Kidney tubule cell (primary cell): ENCODE data around the gene PIBF1.
"Not testable (repeated sequence)": the region's sequence is repeated elsewhere in the genome, so short reads cannot be mapped to it uniquely, and the experiment has no call there.

Experiments
- DNase-seq: peaks from one replicate; pipeline ENCODE4 v3.0.0-alpha.2; 2018; ENCODE audit warnings: low spot score

PIBF1 gene

DNA sequence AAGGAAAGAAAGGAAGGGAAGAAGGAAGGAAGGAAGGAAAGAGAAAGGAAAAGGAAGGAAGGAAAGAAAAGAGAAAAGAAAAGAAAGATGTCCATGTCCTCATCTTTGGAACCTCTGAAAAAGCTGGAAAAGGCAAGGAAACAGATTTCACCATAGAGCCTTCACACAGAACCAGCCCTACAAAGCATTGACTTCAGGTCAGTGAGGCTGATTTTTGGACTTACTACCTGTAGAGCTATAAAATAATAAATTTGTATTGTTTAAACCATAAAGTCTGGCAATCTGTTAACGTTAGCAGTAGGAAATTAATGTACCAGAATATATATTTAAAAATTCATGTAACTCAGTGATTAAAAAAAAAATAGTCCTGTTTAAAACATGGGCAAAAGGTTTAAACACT is 130.0 kb downstream of the PIBF1 start:
- DNase-seq: no peak

GRCh38 chr13:72920097-72920496 is 138.2 kb downstream of the PIBF1 start:
- peak; percentile 3 for DNase-seq

GRCh38 chr13:72931311-72931710 is 149.4 kb downstream of the PIBF1 start:
- DNase-seq: no peak

GRCh38 chr13:72932250-72932649 is 150.3 kb downstream of the PIBF1 start:
- no peak for DNase-seq

- not testable (repeated sequence) for DNase-seq
Measured at GRCh38 chr13:72946267-72946666, 164.3 kb downstream of the PIBF1 start.

DNA sequence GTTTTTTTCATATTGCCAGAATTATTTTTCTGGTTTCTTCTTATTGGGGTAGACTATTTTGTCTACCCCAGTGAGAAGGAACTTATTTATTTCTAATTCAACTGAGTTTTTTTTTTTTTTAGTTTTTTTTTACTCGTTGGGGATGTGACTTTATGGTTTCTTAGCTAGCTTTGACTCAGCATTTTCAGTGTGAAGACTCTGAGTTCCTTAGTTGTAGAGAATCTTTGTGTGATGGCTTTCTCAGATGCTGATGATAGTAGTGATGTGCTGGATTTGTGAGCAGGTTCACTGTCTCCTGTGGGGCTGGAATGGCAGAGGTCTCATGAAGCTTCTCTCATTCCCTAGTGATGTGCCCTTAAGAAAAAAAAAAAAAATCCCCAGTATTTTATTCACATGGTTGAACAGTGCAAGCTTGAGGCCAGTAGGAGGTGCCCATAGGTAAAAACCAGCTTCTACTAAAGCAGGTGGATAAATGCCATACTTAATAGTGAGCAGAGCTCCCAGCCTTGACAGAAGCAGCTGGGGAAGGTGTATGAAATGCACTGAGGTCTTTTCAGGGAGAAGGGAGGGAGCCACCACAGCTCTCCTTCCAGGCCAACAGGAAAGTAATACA is 170.7 kb downstream of the PIBF1 start:
- DNase-seq: no peak

GRCh38 chr13:72953391-72953965 is 171.5 kb downstream of the PIBF1 start:
- DNase-seq: no peak

DNA sequence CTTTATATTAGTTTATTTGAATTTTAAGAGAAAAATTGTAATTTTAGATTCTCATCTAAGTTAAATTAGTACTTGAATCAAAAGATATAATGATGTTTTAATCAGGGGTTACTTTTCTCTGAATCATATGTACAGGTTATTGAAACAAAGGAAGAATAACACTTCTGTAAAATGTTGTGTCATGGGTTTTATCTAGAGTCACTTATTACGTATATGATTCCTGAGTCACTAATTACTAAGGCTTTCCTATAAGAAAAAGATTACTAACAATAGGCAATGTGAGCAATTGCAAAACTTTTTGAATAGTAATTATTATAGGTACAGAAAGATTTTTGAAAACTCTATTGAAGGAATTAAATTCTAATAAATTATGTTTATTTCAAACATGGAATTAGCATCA is 177.7 kb downstream of the PIBF1 start:
- no peak for DNase-seq

DNA sequence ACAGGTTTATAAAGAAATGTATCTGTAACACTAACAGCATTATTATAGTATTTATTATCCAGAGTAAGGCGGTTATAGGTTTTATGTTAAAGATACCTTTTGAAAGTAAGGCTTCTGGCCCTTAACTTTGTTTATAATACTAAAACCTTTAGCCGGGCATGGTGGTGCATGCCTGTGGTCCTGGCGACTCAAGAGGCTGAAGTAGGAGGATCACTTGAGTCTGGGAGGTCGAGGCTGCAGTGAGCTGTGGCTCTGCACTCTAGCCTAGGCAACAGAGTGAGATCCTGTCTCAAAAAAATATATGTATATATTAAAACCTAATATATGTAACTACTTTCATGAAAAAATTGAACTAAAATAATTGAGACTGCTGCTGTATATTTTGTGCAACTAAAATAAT is 178.2 kb downstream of the PIBF1 start:
- no peak for DNase-seq

- DNase-seq: peak; percentile 14
Measured at GRCh38 chr13:72960541-72960940, 178.6 kb downstream of the PIBF1 start.

DNA sequence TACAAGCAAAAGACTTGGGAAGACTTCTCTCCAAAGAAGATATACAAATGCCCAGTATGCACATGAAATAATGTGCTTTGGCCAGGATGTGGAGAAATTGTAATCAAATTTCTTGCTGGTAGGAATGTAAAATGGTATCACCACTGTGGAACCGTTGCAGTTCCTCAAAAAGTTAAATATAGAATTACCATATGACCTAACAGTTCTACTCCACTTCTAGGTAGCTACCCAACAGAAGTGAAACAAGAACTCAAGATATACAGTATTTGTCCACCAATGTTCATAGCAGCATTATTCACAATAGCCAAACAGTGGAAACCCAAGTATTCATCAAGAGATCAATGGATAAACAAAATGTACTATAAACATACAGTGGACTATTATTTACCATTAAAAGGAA is 181.8 kb downstream of the PIBF1 start:
- no peak for DNase-seq

- DNase-seq: no peak
Measured at GRCh38 chr13:72970301-72970880, 188.5 kb downstream of the PIBF1 start.

DNA sequence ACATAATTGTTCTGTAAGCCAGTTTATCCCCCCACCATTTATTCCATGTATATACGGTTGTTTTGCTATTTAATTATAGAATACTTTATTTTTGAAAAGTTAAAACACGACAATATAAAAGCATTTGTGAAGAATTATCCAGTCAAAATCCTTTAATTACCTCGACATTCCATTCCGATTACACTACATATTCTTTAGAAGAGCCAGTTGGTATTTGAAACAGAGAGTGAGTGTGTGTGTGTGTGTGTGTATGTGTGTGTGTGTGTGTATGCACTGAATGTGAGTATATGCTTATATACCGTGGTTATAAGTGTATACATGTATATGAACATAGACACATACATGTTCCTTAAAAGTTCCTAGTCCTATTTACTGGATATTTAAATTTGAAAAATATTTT is 189.0 kb downstream of the PIBF1 start:
- DNase-seq: no peak

GRCh38 chr13:72973234-72973633 is 191.3 kb downstream of the PIBF1 start:
- DNase-seq: no peak

DNA sequence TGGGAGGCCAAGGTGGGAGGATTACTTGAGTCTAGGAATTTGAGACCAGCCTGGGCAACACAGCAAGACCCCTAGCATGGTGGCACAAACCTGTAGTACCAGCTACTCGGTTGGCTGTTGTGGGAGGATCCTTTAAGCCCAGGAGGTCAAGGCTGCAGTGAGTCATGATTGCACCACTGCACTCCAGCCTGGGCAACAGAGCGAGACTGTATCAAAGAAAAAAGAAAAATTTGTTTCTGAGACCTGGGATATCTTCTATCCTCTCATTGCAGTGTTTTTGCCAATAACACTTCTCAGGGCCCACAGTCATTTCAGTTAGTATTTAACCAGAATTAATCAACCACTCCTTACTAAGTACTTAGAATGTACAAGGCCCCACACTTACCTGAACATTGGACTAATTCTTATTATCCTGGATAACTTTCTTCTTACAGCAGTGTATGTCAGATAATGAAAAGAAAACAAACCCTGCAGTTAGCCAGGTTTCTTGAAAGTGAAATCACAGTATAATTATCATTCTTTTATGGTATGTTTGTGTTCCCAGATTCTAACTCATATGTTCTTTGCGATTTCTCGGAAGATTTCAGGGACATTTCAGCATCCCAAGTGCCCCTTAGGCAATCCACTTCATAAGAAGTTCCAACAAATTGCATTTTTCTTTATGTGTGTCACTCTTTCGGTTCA is 201.3 kb downstream of the PIBF1 start:
- DNase-seq: peak; percentile 69

DNA sequence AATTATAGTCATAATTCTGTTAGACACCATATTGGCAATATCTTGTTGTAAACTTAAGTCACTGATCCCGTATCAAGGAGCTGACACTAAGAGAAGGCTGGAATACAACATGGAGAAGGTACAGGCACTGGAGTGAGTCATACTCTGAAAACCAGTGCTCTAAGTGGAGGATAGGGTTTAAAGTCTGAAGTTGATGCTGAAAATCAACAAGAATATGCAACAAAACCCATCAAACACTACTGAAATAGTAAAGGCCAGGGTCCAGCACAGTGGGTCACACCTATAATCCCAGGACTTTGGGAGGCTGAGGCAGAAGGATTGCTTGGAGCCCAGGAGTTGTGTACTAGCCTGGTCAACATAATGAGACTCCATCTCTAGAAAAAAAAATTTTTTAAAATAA is 203.7 kb downstream of the PIBF1 start:
- DNase-seq: no peak

DNA sequence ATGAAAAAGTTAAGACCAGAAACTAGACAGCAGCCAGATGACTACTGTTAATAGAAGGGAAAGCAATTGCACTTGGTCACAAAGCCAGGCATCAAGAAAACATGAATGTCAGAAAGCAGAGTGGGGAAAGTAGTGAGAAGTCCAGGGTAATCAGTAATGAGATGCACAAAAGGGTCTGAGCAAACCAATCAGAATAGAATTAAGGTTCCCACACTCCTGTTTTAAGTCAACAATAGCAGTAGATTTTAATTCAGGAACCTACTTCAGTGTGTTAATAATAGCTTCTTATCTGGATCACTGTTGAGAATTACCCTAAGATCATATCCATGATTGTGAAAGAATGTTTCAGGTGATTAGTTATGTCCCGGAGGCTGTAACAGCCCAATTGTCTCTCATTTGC is 204.3 kb downstream of the PIBF1 start:
- DNase-seq: no peak

GRCh38 chr13:72990953-72991352 is 209.0 kb downstream of the PIBF1 start:
- DNase-seq: no peak

DNA sequence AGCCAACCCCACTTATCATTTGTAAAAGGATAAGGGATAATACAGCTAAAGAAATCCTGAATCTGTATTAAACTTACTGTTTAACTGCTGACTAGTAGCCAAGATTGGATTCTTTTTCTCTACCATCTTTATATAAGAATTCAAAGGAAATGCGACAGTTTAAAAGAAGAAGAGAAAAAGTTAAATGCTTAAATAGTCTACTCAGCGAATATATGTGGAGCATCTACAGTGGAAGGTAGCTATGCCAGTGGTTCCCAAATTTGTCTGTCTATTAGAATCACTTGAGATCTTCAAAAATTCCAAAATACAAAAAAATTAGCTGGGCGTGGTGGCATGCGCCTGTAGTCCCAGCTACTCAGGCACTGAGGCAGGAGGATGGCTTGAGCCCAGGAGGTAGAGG is 216.1 kb downstream of the PIBF1 start:
- DNase-seq: no peak

- DNase-seq: peak; percentile 53
Measured at GRCh38 chr13:73000027-73000674, 218.2 kb downstream of the PIBF1 start.

- DNase-seq: no peak
Measured at GRCh38 chr13:73001971-73002370, 220.0 kb downstream of the PIBF1 start.

DNA sequence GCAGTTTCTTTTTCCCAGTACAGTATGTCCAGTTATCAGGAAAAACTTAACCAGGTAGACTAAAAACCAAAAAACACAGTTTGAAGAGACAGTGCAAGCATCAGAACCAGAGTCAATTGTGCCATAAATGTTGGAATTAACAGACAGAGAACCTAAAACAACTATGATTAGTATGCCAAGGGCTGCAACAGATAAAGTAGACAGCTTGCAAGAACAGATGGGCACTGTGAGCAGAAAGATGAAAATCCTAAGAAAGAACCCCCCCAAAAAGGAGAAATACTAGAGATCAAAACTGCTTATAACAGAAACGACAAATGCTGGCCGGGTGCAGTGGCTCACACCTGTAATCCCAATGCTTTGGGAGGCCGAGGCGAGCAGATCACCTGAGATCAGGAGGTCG is 229.8 kb downstream of the PIBF1 start:
- DNase-seq: no peak

DNA sequence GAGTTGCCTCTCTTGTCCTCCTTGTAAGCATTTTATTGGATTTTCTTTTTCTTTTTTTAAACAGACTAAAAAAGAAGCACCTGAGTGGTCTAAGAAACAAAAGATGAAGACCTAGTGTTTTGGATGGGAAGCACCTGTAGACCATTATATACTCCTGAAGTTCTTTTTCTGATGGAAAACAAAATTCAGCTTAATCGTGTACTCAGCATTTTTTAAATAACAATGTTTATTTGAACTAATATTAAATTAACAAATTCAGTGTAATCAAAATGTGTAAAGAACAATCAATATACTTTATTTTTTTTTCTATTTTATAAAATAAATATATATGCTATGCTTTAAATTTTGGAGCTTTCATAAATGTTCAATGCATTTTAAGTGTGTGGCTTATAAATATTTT is 233.9 kb downstream of the PIBF1 start:
- DNase-seq: no peak
